NCI-H146 treated with DMSO at 0.1 percent for 48 hours (cell line): ENCODE results near the gene CIRBP.

Experiments
- DNase-seq: peaks from one replicate; lab custom pipeline; 2025; ENCODE audit not compliant: unreplicated experiment; lab: John Stamatoyannopoulos, UW

CIRBP gene

DNA sequence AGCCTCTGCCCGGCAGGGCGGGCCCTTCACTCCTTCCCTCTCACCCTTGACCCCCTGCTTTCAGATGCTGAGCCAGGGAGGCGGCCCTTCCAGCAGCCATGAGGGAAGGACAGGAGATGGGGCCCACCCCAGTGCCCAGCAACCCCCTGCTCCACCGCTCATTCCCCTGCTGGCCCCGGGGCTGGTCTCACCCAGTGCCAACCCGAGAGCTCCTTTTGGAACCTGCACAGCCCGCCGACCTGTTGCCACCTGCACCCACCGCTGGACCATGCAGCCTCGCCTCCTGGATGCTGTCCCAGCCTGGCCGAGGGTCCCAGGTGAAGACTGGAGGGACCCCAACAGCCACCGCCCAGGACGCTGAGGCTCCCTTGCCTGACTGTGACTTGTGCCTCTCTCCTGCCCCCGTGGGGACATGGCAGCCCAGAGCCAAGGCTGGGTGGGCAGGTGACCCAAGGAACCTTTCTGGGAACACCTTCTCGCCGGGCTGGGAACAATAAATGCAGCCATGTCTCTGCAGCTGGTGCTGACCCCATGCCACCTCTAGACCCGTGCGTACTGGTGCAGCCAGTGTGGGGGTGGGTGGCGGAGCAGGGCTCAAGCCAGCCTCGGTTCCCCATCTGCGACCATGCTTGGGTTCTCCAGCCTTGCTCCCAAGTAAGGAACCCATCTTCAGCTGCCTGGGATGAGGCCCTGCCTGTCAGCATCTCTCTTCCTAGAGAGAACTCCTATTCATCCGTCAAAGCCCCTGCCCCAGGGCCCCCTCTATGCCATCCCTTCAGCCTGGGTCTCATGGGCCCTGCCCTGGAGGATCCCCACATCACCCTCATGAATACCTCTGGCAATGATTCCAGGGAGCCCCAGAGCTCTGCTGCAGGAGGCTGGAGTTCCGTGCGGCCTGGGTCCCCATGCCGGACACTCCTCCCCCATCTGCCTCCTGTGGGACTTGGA, 9.9 kb downstream of the CIRBP start:
- DNase-seq: no peak

- peak; percentile 30 for DNase-seq
Measured at GRCh38 chr19:1279782-1280341, 10.7 kb downstream of the CIRBP start.

GRCh38 chr19:1280636-1281568, 11.8 kb downstream of the CIRBP start:
- no peak for DNase-seq

DNA sequence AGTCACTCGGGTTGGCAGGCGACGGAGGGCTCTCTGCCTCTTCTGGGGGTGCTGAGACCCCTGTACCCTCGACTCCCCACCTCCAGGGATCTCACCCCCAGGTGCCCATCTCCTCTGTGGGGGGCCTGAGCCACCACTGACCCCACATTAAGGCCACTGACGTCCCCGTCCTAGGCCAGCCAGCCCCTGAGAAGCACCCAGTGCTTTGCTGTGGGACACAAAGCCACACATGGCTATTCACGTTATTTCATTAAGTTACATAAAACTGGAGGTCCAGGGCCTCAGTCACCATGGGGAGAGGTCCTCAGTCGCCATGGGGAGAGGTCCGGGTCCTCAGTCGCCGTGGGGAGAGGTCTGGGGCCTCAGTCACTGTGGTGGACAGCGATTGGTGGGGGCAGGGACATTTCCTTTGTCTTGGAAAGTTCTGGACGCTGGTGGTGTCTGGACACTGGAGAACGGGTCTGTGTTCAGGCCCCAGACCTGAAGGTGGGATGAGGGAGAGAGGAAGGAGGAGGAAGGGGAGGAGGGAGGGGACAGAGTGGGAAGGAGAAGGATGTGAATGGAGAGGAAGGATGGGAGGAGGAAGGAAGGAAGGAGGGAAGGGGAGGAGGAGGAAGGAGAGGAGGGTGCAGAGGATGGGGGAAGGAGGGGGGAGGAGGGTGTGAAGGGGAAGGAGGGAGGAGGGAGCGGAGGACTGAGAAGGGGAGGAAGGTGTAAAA, 12.6 kb downstream of the CIRBP start:
- DNase-seq: no peak

DNA sequence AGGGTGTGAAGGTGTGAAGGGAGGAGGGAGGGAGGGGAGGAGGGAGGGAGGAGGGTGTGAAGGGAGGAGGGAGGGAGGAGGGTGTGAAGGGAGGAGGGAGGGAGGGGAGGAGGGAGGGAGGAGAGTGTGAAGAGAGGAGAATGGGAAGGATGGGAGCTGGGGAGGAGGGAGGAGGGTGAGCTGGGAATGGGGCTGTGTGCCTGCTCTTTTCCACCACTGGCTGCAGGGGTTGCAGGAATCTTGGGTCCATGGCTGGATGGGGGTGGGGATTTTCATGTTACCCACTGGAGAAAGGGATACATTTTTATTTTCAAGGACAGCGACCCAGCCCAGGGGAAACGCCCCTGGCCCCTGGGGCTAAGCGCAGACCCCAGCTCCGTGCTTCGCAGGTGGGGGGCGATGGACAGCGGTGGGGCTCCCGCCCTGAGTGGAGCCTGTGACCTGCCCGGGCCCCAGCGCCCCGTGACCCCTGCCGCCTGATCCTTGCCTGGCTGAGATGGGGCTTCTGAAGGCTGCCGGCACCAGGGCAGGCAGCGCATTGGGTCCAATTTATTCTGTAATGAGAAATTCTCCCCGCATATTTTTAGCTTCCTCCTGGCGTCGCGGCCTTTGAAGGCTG, 13.6 kb downstream of the CIRBP start:
- no peak for DNase-seq

DNA sequence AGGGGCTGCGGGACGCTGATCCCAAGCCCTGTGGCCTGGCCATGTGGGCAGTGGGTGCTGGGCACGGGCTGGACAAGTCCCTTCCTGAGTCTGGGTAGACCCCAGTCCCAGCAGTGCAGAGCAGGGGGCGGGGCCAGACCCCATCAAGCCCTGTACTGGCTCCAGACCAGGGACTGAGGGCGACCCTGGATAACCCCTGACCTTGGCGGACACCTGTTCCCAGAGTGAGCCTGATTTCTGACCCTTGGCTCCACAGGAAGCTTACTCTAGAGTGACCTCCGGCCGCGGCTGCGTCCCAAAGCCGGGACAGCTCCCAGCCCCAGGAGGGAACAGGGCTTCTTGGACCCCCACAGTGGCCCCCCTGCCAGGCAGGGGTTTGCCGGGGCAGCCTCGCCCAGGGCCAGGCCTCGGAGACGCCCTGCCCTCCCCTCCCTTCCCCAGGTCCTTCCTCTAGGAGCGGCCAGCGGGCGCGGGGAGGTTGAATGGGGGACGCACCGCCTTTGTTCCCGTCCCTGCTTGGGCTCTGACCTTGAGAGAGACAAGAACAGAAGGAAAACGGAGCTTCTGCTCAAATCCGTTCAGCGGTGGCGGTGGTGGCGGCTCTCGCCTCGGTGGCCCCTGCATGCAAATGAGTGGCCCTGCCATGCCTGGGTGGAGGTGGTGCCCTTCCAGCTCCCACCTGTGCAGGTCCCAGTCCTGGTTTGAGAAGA, 14.2 kb downstream of the CIRBP start:
- DNase-seq: no peak

GRCh38 chr19:1283917-1284292, 14.8 kb downstream of the CIRBP start:
- DNase-seq: no peak

GRCh38 chr19:1284293-1284978, 15.3 kb downstream of the CIRBP start:
- no peak for DNase-seq

DNA sequence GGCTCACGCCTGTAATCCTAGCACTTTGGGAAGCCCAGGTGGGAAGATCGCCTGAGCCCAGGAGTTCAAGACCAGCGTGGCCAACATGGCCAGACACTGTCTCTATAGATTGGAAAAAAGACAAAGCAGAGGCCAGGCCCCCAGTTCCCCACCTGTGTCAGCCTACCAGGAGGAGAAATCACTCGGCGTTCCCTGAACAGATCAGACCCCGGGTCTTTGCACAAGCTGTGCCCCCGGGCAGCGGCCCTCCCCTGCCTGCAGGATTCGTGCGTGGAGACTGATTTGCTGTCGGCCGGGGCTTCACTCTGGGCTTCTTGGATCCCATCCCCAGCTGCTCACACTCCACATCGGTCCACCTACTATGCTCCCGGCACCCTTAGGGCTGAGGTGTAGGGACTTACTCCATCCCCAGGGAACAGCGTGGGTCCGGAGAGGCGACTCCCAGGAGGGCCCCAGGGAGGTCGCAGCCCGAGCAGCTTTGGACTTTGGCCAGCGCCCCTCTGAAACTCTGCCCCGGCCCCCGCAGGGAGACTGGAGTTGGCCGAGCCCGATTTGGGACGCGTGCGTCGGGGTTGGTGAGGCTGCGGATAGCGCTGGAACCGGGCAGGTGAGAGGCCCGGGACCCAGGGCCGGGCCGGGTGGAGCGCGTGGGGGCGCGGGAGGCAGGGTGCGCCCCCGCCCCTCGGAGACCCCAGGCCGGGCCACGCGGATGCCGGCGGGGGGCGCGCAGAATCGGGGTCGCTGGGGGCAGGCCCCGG, 16.0 kb downstream of the CIRBP start:
- DNase-seq: no peak

DNA sequence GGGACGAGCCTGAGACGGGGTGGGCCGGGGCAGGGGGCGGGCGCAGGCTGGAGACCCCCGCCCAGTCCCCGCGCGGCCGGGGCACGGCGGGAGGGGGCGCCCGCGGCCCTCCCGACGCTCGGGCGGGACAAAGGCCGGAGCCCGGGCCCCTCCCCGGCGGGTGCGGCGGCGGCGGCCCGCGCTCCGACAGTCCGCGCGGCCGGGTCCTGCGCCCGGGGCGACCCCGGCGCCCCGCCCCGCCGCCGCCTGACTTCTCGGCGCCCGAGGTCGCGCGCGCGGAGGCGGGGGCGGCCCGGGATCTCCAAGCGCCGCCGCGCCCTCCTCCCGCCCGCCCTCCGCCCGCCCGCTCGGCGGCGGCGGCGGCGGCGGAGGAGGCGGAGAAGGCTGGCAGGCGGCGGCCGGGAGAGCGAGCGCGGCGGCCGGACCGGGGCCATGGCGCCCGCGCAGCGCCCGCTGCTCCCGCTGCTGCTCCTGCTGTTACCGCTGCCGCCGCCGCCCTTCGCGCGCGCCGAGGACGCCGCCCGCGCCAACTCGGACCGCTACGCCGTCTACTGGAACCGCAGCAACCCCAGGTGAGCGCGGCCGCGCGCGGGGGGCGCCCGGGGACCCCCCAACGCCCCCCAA, 16.7 kb downstream of the CIRBP start, which contains the start of gene EFNA2:
EFNA2 (plus strand) TSS at position 137 of the 624 bp plus-strand sequence; CDS start at position 433, 296 bp downstream.
- no peak for DNase-seq

DNA sequence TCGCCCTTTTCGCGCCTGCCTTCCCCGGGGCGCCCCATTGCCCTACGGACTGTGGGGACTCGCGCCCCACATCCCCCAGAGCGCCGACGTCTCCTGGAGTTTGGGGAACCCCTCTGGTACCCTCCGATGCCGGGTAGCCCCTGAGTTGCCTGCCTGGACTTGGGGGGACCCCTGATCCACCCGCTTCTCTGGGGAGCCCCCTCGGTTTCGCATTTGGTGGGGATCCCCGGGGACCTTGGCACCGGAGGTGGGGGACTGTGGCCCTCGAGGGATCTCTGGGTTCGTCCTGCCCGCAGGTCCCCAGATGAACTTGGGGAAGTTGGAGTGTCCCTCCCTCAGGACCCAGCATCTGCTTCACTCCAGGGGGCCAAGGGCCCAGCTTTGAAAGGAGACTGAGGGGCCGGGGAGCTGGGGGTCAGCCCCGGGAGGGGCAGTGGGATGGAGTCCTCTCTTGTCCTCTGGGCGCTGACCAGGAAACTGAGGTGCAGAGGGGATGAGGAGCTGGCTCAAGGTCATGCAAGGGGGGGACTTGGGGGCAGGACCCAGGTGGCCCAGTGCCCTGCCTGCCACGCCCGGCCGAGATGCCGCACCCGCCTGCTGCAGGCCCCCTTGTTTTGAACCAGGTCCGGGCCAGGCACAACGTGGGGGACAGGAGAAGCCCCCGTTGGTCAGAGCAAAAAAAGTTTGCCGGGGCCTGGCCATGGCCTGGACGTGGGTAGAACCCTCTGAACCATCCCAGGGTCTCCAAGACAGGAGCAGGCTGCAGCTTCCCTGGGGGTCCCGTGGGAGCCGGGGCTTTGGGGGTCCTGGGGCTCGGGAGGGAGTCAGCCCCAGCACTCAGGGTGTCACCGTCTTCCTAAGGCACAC, 17.6 kb downstream of the CIRBP start:
- no peak for DNase-seq

DNA sequence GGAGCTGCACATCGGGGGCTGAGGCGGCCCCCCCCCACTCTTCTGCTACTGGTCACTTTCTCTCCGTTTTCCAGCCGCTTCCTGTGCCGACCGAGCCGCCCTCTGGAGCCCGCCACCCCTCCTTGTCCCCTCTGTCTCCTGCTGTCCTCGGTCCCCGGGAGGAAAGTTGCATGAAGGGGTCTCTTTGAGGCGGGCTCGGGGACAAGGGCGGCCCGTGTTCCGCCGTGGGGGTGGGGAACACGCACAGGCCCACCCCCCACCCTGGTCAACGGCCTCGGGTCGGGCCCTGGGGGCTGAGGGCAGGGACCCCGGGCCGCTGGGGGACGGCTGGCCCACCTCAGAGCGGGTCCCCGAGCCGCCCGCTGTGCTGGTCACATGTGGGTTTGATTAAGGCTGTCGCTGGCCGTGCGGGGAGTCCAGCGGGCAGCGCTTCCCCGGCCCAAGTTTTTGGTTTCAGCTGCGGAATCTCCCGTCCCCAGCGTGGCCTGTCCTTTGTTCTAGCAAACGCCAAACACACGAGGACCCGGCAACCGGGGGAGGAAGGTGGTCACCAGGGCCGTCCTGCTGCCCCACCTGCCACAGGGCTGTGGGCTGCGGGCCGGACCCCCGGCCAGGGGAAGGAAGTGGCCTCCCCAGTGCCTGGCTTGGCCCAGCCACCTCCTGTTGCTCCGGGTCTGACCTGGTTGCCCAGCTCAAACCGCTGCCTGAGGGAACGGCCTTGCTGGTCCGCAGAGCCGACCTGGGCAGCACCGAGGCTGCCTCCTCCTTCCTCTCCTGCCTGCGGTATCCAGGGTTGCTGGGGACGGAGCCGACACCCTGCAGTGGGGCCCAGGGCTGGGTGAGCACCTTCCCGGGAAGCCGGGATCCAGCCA, 18.5 kb downstream of the CIRBP start:
- DNase-seq: no peak

DNA sequence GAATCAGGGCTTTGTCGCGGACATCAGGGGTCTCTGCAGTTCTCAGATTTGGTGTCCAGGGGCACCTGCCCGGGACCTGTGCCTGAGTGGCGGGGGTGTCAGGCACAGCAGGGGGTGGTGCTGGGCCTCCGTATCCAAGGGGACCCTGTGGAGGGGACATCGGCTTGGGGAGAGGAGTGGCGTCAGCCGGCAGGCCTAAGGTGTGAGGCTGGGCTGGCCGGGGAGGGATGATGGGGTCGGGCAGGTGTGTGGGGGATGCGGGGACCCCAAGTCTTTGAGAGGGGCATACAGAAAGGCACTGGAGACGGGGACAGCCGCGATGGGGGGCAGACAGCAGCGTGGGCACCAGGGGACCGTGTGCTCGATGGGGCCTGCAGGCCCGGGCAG, 19.1 kb downstream of the CIRBP start:
- no peak for DNase-seq

DNA sequence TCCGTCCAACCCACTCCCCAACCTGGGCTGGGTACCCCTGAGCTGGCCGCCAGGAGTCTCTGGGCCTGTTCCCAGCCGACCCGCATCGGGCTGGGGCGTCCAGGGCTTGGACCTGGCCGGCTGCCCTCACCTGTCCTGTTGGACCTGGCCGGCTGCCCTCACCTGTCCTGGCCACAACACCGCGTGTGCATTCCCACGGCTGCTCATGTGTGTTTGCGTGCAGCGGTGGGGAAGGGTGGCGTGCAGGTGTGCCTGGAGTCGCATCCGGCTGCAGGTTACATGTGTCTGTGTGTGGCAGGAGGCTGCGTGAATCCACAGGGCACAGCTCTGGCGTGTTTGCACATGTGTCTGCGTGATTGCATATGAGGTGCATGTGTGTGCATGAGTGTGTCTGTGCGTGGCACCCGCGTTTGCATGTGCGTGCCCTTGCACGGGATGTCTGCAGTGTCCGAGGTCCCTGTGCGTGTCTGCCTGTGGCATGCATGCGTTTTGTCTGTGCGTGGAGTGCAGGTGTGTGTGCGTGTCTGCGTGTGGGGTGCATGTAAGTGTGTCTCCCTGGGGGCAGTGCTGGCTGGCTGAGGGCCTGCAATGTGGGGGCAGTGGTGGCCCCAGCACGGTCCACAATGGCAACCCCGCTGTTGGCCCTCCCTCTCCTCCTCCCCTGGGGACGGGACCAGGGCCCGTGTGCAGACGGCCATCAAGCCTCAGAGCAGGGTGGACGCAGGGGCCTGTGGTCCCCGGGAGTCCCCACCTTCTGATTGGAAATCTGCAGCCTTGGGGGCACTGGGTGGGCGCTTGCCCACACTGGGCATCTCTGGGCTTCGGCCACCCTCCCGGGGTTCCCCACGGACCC, 19.9 kb downstream of the CIRBP start:
- DNase-seq: no peak

GRCh38 chr19:1289686-1290025, 20.5 kb downstream of the CIRBP start:
- no peak for DNase-seq
